ENCODE results near the gene ACAP2.
A peak's percentile ranks its signal among the peaks of the same experiment; 100 is the strongest.

Gene ACAP2

DNA sequence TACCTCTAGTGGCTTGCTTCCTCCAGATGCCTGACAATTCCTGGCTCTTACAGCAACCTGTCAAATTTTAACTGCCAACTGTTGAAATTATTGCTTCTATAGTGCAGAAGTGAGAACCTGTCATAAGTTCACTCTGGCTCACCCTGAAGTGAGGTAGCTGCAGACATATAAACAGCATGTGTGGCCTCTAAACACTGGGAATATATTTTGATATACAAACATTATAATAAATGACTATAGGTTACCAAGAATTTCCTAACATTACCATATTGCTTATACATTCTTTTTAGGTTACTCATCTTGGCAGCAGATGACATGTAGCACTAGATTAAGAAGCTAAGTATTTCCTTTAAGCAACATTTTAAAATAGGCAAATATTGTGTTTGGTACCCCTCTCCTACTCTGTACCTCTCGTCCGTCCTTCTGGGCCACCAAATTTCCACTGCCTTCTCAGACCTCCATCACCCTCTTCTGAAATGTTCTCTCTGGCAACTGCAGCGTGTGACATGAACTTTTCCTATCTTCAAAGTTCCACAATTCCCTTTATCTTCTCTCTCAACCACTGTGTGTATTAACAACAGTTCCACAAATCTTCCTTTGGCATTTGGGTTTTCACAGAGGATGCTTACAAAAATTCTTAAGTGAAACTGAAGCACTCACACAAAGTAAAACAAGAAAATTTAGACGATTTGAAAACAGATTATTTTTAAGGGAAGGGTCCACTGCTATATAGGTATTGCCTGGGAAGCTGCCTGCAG lies 156.5 kb downstream of the ACAP2 start:
- in situ Hi-C loops (cut with HindIII; ENCODE audit: low pct_unique_long_range_greater_than_20kb, low sequenced_read_pairs), result no loop called here
- no peak for DNase-seq (ENCODE audit: low read depth in 1 of 2, low spot score in 1 of 2)
- TF ChIP-seq JUND (IDR thresholded peaks at IDR 0.05; ENCODE audit: low read depth), result no peak

DNA sequence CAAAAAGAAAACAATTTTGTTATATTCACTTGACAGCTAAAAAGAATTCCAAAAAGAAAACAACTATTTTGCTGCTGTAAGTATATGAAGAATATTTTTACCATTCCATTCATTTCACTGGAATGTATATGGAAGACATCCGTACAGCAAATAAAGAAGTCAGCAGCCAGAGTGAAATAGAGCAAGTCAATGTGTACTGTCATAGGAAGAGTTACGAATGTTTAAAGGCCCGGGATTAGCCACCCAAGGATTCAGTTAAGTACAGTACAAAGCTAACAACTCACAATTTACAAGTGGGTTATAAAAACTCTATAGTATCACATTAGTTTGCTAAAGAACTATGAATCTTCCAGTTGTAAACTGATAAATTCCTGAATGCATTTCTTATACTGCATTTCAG lies 157.4 kb downstream of the ACAP2 start:
- in situ Hi-C loops (cut with HindIII; ENCODE audit: low pct_unique_long_range_greater_than_20kb, low sequenced_read_pairs), result no loop called here
- DNase-seq (ENCODE audit: low read depth in 1 of 2, low spot score in 1 of 2), result no peak
- TF ChIP-seq JUND (IDR thresholded peaks at IDR 0.05; ENCODE audit: low read depth), result no peak

DNA sequence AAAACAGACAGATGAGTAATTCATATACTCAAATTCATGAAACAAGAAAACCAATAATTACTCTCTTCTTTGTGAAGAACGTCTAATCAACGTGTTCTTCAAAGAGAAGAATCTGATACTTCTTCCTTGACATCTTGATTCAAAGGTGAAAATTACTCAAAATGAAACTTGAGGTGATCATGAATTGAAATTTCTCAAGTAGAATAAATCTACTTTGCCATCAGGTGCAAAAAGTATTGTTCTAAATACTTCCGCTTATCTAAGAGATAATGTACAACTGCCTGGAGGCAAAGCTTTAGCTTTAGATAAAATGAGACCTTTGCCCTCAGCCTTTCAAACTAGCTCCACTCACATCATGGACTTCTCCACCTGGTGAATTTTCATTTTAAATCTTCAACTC lies 158.0 kb downstream of the ACAP2 start:
- no peak for TF ChIP-seq JUND (IDR thresholded peaks at IDR 0.05; ENCODE audit: low read depth)
- in situ Hi-C loops (cut with HindIII; ENCODE audit: low pct_unique_long_range_greater_than_20kb, low sequenced_read_pairs), result no loop called here
- DNase-seq (ENCODE audit: low read depth in 1 of 2, low spot score in 1 of 2), result no peak

DNA sequence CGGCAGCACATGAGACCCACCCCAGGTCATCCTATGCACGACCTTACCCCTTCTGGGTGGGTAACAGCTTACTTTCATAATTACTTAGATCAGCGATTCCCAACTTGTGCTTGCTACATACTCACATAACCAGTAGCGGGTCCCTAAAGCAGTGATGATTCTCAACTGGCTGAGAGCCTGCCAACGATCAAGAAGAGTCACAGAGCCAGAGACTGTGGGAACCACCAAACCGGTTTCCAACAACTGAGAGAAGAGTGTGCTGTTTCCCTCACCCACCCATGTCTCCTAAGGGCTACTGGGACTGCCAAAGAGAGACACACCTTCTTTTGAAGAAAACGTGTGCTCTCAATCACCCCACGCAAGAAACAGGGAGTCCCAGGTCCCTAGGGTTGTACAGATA lies 159.9 kb downstream of the ACAP2 start:
- in situ Hi-C loops (cut with HindIII; ENCODE audit: low pct_unique_long_range_greater_than_20kb, low sequenced_read_pairs), result no loop called here
- peak in 1 of 2 experiments; percentile 30 for DNase-seq (ENCODE audit: low read depth in 1 of 2, low spot score in 1 of 2)
- no peak for TF ChIP-seq JUND (IDR thresholded peaks at IDR 0.05; ENCODE audit: low read depth)

DNA sequence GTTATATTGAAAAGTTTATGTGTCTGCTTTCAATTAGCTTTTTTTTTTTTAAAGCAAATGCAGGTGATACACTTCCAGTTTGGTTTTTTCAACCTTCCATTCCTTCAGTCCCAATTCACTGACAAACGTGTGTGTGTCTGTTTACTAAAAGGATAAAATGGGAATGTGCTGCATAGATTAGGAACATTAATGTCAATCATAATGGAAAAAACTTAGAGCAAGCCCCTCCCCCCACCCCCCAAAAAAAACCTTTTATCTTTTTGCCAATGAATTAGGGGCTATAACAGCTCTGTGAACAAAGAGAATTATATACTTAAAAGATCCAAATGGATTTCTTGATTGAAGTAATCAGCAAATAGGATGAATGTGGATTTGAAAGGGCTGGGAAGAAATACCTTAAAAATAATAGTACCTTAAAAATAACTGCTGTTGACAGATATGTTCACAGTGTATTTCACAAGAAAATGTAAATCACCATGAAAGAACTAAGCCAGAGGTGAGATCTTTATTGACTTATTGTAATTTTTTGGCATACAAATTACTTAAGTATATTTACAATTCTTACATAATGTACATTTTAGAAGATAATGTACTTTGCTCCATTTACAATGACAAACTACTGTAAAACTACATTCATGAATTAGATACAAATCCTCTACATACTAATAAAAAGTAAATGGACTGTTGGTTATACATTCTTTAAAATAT lies 168.4 kb downstream of the ACAP2 start:
- in situ Hi-C loops (cut with HindIII; ENCODE audit: low pct_unique_long_range_greater_than_20kb, low sequenced_read_pairs), result no loop called here
- TF ChIP-seq JUND (IDR thresholded peaks at IDR 0.05; ENCODE audit: low read depth), result no peak
- DNase-seq (ENCODE audit: low read depth in 1 of 2, low spot score in 1 of 2), result no peak

DNA sequence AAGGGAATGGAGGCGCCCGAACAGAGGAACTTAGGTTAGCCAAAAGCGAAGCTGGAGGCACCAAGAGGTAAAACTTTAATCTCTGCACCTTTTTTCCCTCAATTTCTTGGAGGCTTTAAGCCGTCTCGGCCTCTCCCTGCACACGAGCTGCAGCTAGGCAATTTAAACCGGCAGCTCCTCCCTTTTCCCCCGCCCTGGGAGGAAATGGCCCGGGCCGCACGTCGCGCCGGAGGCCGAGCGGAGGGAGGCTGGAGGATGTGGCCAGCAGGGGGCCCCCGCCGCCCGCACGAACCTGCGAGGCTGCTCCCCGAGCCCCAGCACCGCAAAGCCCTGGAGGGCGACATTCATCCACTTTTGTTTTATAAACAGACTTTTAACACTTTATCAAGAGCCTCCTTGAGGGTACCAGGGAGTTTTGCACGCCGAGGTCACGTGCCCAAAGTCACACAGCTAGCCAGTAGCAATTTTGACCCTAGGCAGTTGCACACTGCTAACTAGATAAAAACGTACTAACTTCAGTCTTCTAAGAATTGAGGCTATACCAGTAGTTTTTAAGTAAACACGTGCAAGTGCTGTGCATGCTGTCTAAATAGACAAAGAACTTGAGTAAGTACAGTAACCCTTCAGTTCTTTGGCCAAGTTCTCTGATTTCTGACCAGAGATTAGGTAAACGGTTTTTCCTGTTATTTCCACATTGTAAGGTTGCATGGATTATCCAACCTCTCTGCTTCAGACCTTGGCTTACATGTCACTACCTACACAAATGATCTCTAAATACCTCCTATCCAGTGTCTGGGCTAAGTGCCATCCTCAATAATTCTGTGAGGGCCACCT lies 171.2 kb downstream of the ACAP2 start:
- peak; percentile 89 to 95 for DNase-seq (ENCODE audit: low read depth in 1 of 2, low spot score in 1 of 2)
- in situ Hi-C loops (cut with HindIII; ENCODE audit: low pct_unique_long_range_greater_than_20kb, low sequenced_read_pairs), result no loop called here
- no peak for TF ChIP-seq JUND (IDR thresholded peaks at IDR 0.05; ENCODE audit: low read depth)

- in situ Hi-C loops (cut with HindIII; ENCODE audit: low pct_unique_long_range_greater_than_20kb, low sequenced_read_pairs), result no loop called here
- no peak for TF ChIP-seq JUND (IDR thresholded peaks at IDR 0.05; ENCODE audit: low read depth)
- DNase-seq (ENCODE audit: low read depth in 1 of 2, low spot score in 1 of 2), result peak; percentile 96 to 97
Observed at GRCh38 chr3:195270817-195271409, 171.9 kb downstream of the ACAP2 start, which contains the start of gene XXYLT1. Gene XXYLT1 (minus strand): TSS chr3:195271159. CDS start chr3:195271058, 101 bp downstream.

- TF ChIP-seq JUND (IDR thresholded peaks at IDR 0.05; ENCODE audit: low read depth), result no peak
- peak in 1 of 2 experiments; percentile 62 for DNase-seq (ENCODE audit: low read depth in 1 of 2, low spot score in 1 of 2)
- in situ Hi-C loops (cut with HindIII; ENCODE audit: low pct_unique_long_range_greater_than_20kb, low sequenced_read_pairs), result no loop called here
Observed at GRCh38 chr3:195270079-195270816, 172.6 kb downstream of the ACAP2 start.

GRCh38 chr3:195269375-195270078 lies 173.3 kb downstream of the ACAP2 start:
- no peak for DNase-seq (ENCODE audit: low read depth in 1 of 2, low spot score in 1 of 2)
- TF ChIP-seq JUND (IDR thresholded peaks at IDR 0.05; ENCODE audit: low read depth), result no peak
- in situ Hi-C loops (cut with HindIII; ENCODE audit: low pct_unique_long_range_greater_than_20kb, low sequenced_read_pairs), result no loop called here

- DNase-seq (ENCODE audit: low read depth in 1 of 2, low spot score in 1 of 2), result no peak
- TF ChIP-seq JUND (IDR thresholded peaks at IDR 0.05; ENCODE audit: low read depth), result no peak
- in situ Hi-C loops (cut with HindIII; ENCODE audit: low pct_unique_long_range_greater_than_20kb, low sequenced_read_pairs), result no loop called here
Observed at GRCh38 chr3:195268576-195269309, 174.1 kb downstream of the ACAP2 start.

DNA sequence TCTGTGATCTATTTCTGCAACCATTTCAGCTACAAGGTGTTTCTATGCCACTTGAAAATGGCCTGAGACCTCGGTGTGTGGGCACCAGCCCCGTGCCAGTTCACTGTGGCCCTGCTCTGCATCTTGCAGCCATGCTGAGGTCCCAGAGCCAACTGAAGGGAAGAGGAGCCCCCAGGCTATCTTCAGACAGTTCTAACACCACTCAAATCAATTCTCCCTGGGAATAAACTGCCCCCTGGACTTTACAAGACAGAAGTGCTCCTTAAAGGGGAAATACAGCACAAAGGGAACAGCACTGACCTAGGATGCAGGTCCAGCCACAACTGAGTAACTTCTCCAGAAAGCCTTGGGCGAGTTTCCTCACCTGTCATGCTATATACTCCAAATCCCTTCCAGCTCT lies 175.7 kb downstream of the ACAP2 start:
- no peak for TF ChIP-seq JUND (IDR thresholded peaks at IDR 0.05; ENCODE audit: low read depth)
- in situ Hi-C loops (cut with HindIII; ENCODE audit: low pct_unique_long_range_greater_than_20kb, low sequenced_read_pairs), result no loop called here
- DNase-seq (ENCODE audit: low read depth in 1 of 2, low spot score in 1 of 2), result no peak

Data from T47D (cell line).